ENCODE data around the gene SFMBT1. TPM values are rescaled to one million over a fixed set of nuclear protein-coding genes. Genes with fewer than 3 reads are reported as not detected.

Gene SFMBT1
- total RNA-seq: 3.9 and 4.8 TPM in 2 replicates

GRCh38 chr3:53045518-53046170 is at the start of gene SFMBT1:
SFMBT1 (minus strand) TSS chr3:53046073; CDS start chr3:52969128, 76,945 bp downstream.
- no peak for TF ChIP-seq CTCF (IDR thresholded peaks at IDR 0.05; ENCODE audit: insufficient read depth, low read depth, low read length)
- DNase-seq (ENCODE audit: low read depth): peak; percentile 61
- H3K4me3 ChIP-seq (ENCODE audit: low read depth, low read length): peak within 1 kb of the TSS; percentile 77

GRCh38 chr3:53092942-53093341 is 47.1 kb upstream of the SFMBT1 start:
- TF ChIP-seq CTCF (IDR thresholded peaks at IDR 0.05; ENCODE audit: insufficient read depth, low read depth, low read length): no peak
- peak; percentile 70 for DNase-seq (ENCODE audit: low read depth)
- no peak overlapping the region for H3K4me3 ChIP-seq (ENCODE audit: low read depth, low read length)

- DNase-seq (ENCODE audit: low read depth): no peak
Measured at GRCh38 chr3:53092216-53092615, 46.3 kb upstream of the SFMBT1 start.

GRCh38 chr3:53091011-53091410 is 45.1 kb upstream of the SFMBT1 start:
- TF ChIP-seq CTCF (IDR thresholded peaks at IDR 0.05; ENCODE audit: insufficient read depth, low read depth, low read length): no peak
- H3K4me3 ChIP-seq (ENCODE audit: low read depth, low read length): no peak overlapping the region
- DNase-seq (ENCODE audit: low read depth): no peak

More at GRCh38 chr3:53092216-53092615, 46.3 kb upstream of the SFMBT1 start:
- TF ChIP-seq CTCF (IDR thresholded peaks at IDR 0.05; ENCODE audit: insufficient read depth, low read depth, low read length): no peak
- H3K4me3 ChIP-seq (ENCODE audit: low read depth, low read length): no peak overlapping the region

GRCh38 chr3:53089511-53089910 is 43.6 kb upstream of the SFMBT1 start:
- no peak overlapping the region for H3K4me3 ChIP-seq (ENCODE audit: low read depth, low read length)
- DNase-seq (ENCODE audit: low read depth): no peak
- TF ChIP-seq CTCF (IDR thresholded peaks at IDR 0.05; ENCODE audit: insufficient read depth, low read depth, low read length): no peak

- no peak overlapping the region for H3K4me3 ChIP-seq (ENCODE audit: low read depth, low read length)
- DNase-seq (ENCODE audit: low read depth): no peak
- TF ChIP-seq CTCF (IDR thresholded peaks at IDR 0.05; ENCODE audit: insufficient read depth, low read depth, low read length): no peak
Measured at GRCh38 chr3:53085476-53085875, 39.6 kb upstream of the SFMBT1 start.
